HG02973 (cell line): Measurements from ENCODE around the gene FAF1.
"Not testable (repeated sequence)": the region's sequence is repeated elsewhere in the genome, so short reads cannot be mapped to it uniquely, and the experiment has no call there.

Experiments used
- ATAC-seq: cut with Tn5 transposase; IDR thresholded peaks from one replicate; pipeline ENCODE4 v1.9.1; 2021; ENCODE audit warnings: moderate library complexity; ENCODE audit not compliant: unreplicated experiment

Gene FAF1

DNA sequence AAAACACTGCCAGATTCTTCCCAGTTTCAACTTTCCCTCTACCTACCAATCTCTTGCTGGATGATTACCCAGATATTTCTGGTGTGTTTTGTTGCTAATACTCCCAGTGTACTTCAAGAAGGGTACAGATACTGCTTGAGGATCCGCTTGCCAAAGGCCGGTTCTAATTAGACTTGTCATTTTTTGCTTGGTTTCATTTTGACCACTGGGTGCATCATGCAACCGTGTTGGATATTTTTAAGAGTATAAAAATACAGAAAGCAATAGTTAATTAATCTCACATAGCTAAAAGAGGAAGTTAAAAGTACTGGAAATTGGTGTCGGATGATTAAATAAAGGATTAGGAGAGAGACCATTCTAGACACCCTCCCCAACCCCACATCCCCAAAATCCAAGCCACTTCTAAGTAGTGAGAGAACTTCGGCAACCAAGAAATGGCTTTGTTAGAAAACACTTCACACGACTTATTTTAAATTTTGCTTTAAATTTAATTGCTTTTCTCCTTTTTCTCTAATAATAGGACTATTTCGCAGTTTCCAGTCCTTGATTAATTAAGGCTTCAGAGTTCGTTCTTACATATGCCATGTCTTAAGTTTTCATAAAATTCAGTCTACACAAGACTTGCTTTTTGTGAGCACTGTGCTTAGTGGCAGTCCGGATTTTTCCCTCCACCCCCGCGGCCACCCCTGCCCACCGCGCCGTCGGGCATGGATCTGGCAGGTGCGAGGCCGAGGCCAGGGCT lies 7.5 kb upstream of the FAF1 start:
- no peak for ATAC-seq

DNA sequence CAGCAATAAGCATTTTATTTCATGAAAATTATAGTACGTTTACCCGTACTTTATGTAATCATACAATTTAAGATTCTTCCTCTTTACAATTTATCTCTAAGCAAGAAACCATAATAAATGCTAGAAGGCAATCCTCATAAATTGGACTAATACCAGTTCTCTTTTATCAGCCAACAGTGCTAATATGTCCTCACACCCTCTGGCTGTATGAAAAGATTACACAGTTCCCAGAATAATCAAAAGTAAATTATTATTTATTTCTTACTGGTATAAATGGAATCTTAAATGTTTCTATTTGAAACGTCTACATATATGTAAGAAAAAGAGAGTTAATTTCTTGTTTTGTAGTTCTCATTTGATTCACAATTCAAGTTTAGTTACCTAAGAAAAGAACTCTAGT lies 6.9 kb upstream of the FAF1 start:
- ATAC-seq = no peak

DNA sequence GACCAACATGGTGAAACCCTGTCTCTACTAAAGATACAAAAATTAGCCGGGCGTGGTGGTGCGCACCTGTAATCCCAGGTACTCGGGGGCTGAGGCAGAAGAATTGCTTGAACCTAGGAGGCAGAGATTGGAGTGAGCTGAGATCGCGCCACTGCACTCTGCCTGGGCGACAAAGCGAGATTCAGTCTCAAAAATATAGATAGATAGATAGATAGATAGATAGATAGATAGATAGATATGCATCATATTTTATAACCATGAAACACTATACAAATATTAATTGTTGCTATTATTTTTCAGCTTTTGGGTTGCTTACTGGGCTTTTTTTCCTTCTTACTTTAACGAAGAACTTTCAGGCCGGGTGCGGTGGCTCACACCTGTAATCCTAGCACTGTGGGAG lies 4.8 kb upstream of the FAF1 start:
- no peak for ATAC-seq

GRCh38 chr1:50959303-50959912 lies 659 bp downstream of the FAF1 start:
- peak; percentile 3 for ATAC-seq

DNA sequence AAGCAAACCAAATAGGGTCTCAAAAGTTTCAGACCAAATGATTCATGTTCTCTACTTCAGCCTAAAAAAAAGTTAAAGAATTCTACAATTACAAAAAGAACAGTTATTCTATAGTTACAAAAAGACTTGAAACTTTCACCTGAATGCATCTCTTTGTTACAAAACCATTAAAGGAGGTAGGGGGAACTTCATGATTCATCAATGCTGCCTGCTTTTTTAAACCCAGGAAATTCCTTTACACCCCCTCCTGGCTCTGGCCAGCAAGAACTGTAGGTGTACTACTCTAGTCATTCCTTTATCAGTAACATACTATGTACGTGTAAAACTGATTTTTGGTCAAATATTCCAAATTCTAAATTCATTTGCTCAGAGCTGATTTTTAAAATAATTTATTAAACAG lies 5.0 kb downstream of the FAF1 start:
- ATAC-seq = no peak

DNA sequence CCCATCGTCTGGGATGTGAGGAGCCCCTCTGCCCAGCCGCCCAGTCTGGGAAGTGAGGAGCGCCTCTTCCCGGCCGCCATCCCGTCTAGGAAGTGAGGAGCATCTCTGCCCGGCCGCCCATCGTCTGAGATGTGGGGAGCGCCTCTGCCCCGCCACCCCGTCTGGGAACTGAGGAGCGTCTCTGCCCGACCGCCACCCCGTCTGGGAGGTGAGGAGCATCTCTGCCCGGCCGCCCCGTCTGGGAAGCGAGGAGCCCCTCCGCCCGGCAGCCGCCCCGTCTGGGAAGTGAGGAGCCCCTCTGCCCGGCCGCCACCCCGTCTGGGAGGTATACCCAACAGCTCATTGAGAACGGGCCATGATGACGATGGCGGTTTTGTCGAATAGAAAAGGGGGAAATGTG lies 7.5 kb downstream of the FAF1 start:
- not testable (repeated sequence) for ATAC-seq

- no peak for ATAC-seq
Measured at GRCh38 chr1:50950396-50950795, 9.7 kb downstream of the FAF1 start.

DNA sequence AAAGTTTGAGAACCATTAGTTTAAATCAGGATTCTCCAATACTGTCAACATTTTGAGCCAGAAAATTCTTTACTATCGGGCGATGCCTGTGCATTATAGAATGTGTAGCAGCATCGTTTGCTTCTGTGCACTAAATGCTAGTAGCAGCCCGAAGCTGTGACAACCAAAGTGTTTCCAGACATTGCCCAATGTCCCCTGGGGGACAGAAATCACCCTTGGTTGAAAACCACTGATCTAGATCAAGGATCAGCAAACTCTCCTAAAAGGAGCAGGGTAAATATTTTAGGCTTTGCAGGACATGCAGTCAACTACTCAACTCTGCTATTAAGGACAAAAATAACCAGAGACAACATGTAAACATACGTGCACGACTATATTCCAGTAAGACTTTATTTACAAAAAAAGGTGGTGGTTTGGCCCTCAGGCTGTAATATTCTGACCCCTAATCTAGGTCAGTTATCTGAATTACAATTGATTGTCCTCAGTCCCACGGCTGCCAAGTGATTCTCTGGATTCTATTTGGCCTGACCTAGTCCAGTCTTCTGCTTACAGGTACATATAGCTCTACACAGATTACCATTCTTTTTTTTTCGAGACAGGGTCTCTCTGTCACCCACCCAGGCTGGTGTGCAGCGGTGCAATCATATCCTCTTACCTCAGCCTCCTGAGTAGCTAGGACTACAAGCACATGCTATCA lies 10.6 kb downstream of the FAF1 start:
- ATAC-seq = no peak

GRCh38 chr1:50942334-50942733 lies 17.7 kb downstream of the FAF1 start:
- ATAC-seq = no peak

- no peak for ATAC-seq
Measured at GRCh38 chr1:50940291-50940690, 19.8 kb downstream of the FAF1 start.

- no peak for ATAC-seq
Measured at GRCh38 chr1:50936321-50936720, 23.7 kb downstream of the FAF1 start.

- not testable (repeated sequence) for ATAC-seq
Measured at GRCh38 chr1:50935276-50935675, 24.8 kb downstream of the FAF1 start.

GRCh38 chr1:50934838-50935237 lies 25.2 kb downstream of the FAF1 start:
- ATAC-seq = no peak

- ATAC-seq = not testable (repeated sequence)
Measured at GRCh38 chr1:50933770-50934169, 26.3 kb downstream of the FAF1 start.

GRCh38 chr1:50932043-50932442 lies 28.0 kb downstream of the FAF1 start:
- ATAC-seq = not testable (repeated sequence)

DNA sequence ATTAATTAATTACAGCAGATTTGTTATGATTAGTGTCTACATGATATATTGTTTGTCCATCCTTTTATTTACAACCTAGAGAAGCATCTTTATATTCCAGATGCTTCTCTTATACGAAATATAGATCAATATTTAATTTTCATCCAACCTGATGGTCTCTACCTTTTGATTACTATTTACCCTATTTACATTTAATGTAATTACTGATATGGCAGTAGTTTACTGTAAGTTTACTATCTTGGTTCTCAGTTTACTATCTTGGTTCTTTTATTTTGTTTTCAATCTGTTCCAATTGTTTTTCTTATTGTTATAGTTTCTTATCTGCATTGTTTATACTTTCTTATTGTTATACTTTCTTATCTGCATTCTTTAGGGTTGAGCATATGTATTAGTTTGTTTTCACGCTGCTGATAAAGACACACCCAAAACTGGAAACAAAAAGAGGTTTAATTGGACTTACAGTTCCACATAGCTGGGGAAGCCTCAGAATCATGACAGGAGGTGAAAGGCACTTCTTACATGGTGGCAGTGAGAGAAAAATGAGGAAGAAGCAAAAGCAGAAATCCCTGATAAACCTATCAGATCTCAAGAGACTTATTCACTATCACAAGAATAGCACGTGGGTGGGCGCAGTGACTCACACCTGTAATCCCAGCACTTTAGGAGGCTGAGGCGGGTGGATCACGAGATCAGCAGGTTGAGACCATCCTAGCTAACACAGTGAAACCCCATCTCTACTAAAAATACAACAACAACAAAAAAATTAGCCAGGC lies 28.9 kb downstream of the FAF1 start:
- no peak for ATAC-seq

- peak; percentile 77 for ATAC-seq
Measured at GRCh38 chr1:50930193-50930592, 29.9 kb downstream of the FAF1 start.

DNA sequence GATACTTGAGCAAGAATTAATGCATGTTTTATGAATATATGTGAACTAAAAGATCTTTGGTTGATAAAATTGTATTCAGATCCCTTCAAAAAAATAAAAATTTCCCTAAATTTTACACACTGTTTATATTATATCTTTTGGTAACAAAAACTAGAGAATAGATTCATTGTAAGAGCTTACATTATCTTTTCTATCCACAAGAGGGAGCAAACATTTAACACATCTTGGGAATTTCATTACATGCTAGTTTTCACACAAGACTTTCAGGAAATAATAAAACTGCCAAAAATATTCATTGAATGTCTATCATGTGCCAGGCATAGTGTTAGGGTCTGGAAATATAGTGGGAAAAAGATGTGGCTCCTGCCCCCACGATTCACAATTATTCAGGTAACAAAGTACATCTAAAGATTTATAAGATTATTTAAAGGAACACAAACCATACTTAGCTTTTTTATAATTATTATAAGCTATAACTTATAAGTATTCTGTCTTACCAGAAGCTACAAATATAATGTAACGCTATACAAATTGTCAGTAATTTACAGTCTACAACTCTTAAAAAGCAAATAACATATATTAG lies 30.6 kb downstream of the FAF1 start:
- ATAC-seq = no peak

DNA sequence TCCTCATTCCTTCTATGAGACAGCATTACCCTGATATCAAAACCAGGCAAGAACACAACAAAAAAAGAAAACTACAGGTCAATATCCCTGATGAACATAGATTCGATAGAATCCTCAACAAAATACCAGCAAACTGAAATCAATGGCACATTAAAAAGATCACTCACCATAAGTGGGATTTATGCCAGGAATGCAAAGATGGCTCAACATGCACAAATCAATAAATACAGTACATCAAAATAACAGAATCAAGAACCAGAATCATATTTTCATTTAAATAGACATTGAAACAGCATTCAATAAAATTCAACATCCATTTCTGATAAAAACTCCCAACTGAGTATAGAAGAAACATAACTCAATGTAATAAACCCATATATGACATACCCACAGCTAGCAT lies 36.5 kb downstream of the FAF1 start:
- ATAC-seq = no peak

GRCh38 chr1:50921029-50921428 lies 39.0 kb downstream of the FAF1 start:
- ATAC-seq = no peak

DNA sequence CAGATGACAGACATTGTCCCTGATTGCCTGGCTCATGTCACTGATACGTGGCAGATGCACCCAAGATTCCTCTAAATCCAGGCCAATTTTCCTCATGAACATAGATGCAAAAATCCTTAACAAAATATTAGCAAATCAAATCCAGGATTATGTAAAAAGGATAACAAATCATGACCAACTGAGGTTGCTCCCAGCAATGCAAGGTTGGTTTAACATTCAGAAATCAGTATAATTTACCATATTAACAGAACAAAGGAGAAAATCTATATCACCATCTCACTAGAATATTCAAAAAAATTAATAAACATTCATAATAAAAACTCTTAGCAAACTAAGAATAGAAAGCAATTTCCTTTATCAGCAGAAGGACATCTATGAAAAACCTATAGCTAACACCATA lies 39.7 kb downstream of the FAF1 start:
- no peak for ATAC-seq
